Heart right ventricle (tissue), 16 donors: ENCODE data around the gene KCNJ5. TPM values are rescaled to one million over a fixed set of nuclear protein-coding genes. Genes with fewer than 3 reads are reported as not detected.
A peak's percentile ranks its signal among the peaks of the same experiment; 100 is the strongest.
"Not testable (repeated sequence)": the region's sequence is repeated elsewhere in the genome, so short reads cannot be mapped to it uniquely, and the experiment has no call there.

ENCODE experiments used
- ATAC-seq, 8 donors: fragments of 200-7000 bp; cut with Tn5 transposase; one replicate each; pipeline ENCODE4 v1.9.1; 2020; ENCODE audit warnings: mild to moderate bottlenecking in 8 of 8, moderate library complexity in 8 of 8, moderate number of reproducible peaks in 1 of 8
- DNase-seq, 2 donors: peaks; one replicate each; pipeline ENCODE4 v3.0.0-alpha.2; 2020
- H3K27ac ChIP-seq, 10 donors: fragments of 200-600 bp; sonication (generic) in 2 of 10; one replicate each; pipeline versions ENCODE4 v1.5.0 to v1.8.0; 2020 to 2022; ENCODE audit warnings: mild to moderate bottlenecking in 3 of 10
- H3K27me3 ChIP-seq, 7 donors: fragments of 200-600 bp; one replicate each; pipeline ENCODE4 v1.8.0; 2021 to 2022; ENCODE audit warnings: mild to moderate bottlenecking in 2 of 7
- H3K36me3 ChIP-seq, 9 donors: fragments of 200-600 bp; sonication (generic) in 1 of 9; one replicate each; pipeline versions ENCODE4 v1.5.0 to v1.8.0; 2020 to 2022; ENCODE audit warnings: mild to moderate bottlenecking in 2 of 9
- H3K4me1 ChIP-seq, 9 donors: fragments of 200-600 bp; sonication (generic) in 1 of 9; one replicate each; pipeline versions ENCODE4 v1.5.0 to v1.8.0; 2020 to 2022; ENCODE audit warnings: mild to moderate bottlenecking in 4 of 9
- H3K4me3 ChIP-seq, 10 donors: fragments of 200-600 bp; sonication (generic) in 2 of 10; one replicate each; pipeline versions ENCODE4 v1.5.0 to v1.8.0; 2020 to 2022; ENCODE audit warnings: mild to moderate bottlenecking in 7 of 10, moderate library complexity in 2 of 10
- H3K9me3 ChIP-seq, 11 donors: fragments of 200-600 bp in 10 of 11; sonication (generic) in 2 of 11; one replicate each; pipeline versions ENCODE4 v1.5.0 to v1.8.0; 2013 to 2022; ENCODE audit warnings: mild to moderate bottlenecking in 2 of 11, control low read depth in 1 of 11, moderate library complexity in 1 of 11
- WGBS, 2 donors: extraction: QIAGEN DNeasy Blood & Tissue Kit; methylation state at CpG; one replicate each; pipeline ENCODE4 v1.1.7; 2013; ENCODE audit warnings: inconsistent platforms in 1 of 2; 5-methylcytosine and 5-hydroxymethylcytosine counted together
- intact Hi-C, 10 donors: fragments of 100-400 bp; cut with DNase I; formaldehyde crosslinking; loops; one replicate each; pipeline versions ENCODE4 v1.11.1 to v1.14.2; 2022
- polyA plus RNA-seq, 2 donors: library from polyadenylated mRNA; stranded (reverse); fragments of 200-250 nt; gene quantifications; one replicate each; pipeline ENCODE4 v1.2.3, GENCODE V29; 2013
- total RNA-seq, 10 donors: library from RNA; stranded (reverse); fragmentation: NEBNext Ultra II Directional in 3 of 10; extraction: Animal tissue kit (Norgen Biotek cat#: 25700) in 3 of 10; gene quantifications; one replicate each; pipeline versions ENCODE4 v1.2.1 to v1.2.4, GENCODE V29; 2021 to 2023
- TF ChIP-seq, protein P1 (sequence below), 9 donors: fragments of 200-600 bp; sonication (generic) in 2 of 9; IDR thresholded peaks; one replicate each; pipeline versions ENCODE4 v1.5.0 to v1.8.0; 2021 to 2022; ENCODE audit warnings: antibody characterized with exemption in 9 of 9, mild to moderate bottlenecking in 5 of 9, moderate library complexity in 1 of 9
- donor health status: Arrhythmogenic right ventricular cardiomyopathy.
- donor health status: ischemic (EF 13 %, LVEDD 7.1; RV severe dilation, severe dysfunction).
- donor health status: healthy with polysubstance abuse.
- donor health status: DM: no; HTN: yes; CAD: no.
- donor health status: DM: no; HTN: no; CAD: no.
- donor health status: ischemic (EF 25% LVEDD 6.9; RV normal size, moderate dysfunction).
- donor health status: ischemic (EF 25% LVEDD 5.7; RV mildly dilated, moderate dysfunction).
- donor health status: healthy.
- donor health status: DM: yes; HTN: yes; CAD: no.
- donor health status: Ischemic cardiomyopathy.
- donor health status: ischemic (EF 35%, LVEDD 5.7; RV mildly dilated, moderate dysfunction).
- donor health status: nonischemic (EF 11% LVEDD 7.7; RV severe dilation, severe dysfunction).
- donor health status: DM: yes; HTN: yes; CAD: no.
- donor health status: PGD.
- donor health status: ischemic (EF 29% LVEDD 5.4; RV normal size, mild dysfunction).
- donor health status: nonischemic (EF 23%, LVEDD 6.1; RV moderate dilation, normal function).

Gene KCNJ5
- total and polyA plus RNA-seq, 12 donors, result 1.2 to 32.1 (median 8.1) TPM

DNA sequence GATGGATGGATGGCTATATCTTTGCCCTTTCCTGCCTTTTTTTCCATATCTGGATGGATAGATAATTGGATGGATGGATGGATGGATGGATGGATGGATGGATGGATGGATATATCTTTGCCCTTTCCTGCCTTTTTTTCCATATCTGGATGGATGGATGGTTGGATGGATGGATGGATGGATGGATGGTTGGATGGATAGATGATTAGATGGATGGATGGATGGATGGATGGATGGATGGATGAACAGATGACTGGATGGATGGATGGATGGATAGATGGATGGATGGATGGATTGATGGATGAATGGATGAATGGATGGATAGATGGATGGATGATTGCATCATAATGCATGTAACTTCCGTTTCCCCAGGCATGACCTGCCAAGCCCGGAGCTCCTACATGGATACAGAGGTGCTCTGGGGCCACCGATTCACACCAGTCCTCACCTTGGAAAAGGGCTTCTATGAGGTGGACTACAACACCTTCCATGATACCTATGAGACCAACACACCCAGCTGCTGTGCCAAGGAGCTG is 24.9 kb downstream of the KCNJ5 start:
- H3K36me3 ChIP-seq, result no peaks in the 10 kb centered on the region
- TF ChIP-seq, protein P1, sequence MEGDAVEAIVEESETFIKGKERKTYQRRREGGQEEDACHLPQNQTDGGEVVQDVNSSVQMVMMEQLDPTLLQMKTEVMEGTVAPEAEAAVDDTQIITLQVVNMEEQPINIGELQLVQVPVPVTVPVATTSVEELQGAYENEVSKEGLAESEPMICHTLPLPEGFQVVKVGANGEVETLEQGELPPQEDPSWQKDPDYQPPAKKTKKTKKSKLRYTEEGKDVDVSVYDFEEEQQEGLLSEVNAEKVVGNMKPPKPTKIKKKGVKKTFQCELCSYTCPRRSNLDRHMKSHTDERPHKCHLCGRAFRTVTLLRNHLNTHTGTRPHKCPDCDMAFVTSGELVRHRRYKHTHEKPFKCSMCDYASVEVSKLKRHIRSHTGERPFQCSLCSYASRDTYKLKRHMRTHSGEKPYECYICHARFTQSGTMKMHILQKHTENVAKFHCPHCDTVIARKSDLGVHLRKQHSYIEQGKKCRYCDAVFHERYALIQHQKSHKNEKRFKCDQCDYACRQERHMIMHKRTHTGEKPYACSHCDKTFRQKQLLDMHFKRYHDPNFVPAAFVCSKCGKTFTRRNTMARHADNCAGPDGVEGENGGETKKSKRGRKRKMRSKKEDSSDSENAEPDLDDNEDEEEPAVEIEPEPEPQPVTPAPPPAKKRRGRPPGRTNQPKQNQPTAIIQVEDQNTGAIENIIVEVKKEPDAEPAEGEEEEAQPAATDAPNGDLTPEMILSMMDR (IDR thresholded peaks at IDR 0.05), result no peak
- peaks cover 0 to 5% (median 0%) of the 10 kb centered on the region in 7 donors for H3K27me3 ChIP-seq
- ATAC-seq, result no peak
- intact Hi-C loops, result no loop called here
- no peak for DNase-seq
- H3K4me3 ChIP-seq, result no peak overlapping the region
- no peak overlapping the region for H3K27ac ChIP-seq
- peaks cover 0 to 16% (median 5%) of the 10 kb centered on the region in 9 donors for H3K4me1 ChIP-seq
- H3K9me3 ChIP-seq, result no peaks in the 10 kb centered on the region
- WGBS, 2 donors, result 60 to 79% methylated on average over 3 of the region's 3 CpGs

DNA sequence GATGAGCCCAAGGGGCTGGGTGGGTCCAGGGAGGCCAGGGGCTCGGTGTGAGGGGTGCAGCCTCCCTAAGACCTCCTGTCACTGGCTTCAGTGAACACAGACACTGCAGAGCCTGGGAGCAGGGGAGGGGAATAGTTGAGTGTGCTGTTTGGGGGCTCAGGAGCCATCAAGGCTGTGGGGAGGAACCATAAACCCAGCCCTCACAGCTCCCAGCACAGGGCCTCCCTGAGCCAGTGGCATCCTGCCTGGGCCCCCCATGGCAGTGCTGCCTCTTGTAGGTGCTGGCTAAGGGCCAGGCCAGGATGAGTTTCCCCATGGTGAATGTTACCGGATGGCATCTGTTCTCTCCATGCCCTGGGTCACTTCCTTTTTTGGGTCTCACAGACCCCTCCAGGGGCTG is 25.5 kb downstream of the KCNJ5 start:
- no peaks in the 10 kb centered on the region for H3K9me3 ChIP-seq
- intact Hi-C loops, result no loop called here
- no peak overlapping the region for H3K4me3 ChIP-seq
- H3K4me1 ChIP-seq, result peaks cover 0 to 16% (median 5%) of the 10 kb centered on the region in 9 donors
- TF ChIP-seq, protein P1 (IDR thresholded peaks at IDR 0.05), result no peak
- peak in 1 of 8 donors; percentile 5 for ATAC-seq
- no peak for DNase-seq
- no peaks in the 10 kb centered on the region for H3K36me3 ChIP-seq
- H3K27me3 ChIP-seq, result peaks cover 0 to 5% (median 0%) of the 10 kb centered on the region in 7 donors
- H3K27ac ChIP-seq, result no peak overlapping the region
- WGBS, 2 donors, result 84% methylated on average over 2 of the region's 2 CpGs

DNA sequence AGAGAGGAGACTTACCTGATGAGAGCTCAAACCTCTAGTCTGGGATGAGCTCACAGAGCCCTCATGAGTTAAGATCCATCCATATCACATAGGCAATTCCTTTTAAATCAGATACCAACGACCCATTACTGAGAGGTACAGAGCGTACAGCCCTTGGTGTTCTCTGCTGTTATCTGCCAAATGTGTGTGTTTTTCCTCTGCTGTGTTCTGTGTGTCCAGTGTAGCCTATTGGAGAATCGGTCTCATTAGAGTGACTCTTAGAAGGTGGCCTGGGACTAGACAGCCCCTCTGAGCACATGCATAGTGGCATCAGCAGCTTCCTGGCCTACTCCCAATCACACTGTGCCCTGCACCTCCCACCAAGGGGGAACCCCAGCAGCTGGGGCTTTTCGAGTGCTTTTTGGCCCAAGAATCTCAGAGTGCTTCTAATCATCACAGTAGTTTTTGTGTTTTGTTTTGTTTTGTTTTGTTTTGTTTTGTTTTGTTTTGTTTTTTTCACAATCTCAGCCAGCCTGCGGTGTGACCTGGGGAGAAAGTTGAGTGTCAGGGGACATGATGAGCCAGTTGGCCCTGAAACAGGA is 26.1 kb downstream of the KCNJ5 start:
- Histone ChIP-seq H3K9me3 (no peaks in the 10 kb centered on the region), H3K27me3 (peaks cover 0 to 5% (median 0%) of the 10 kb centered on the region in 7 donors), H3K4me3 (no peak overlapping the region), H3K4me1 (peaks cover 0 to 16% (median 5%) of the 10 kb centered on the region in 9 donors), H3K36me3 (no peaks in the 10 kb centered on the region), H3K27ac (no peak overlapping the region)
- ATAC-seq, result peak in 1 of 8 donors; percentile 80
- DNase-seq, result no peak
- TF ChIP-seq, protein P1 (IDR thresholded peaks at IDR 0.05), result no peak
- 41 to 57% methylated on average over 5 of the region's 5 CpGs for WGBS, 2 donors
- intact Hi-C loops, result no loop called here

DNA sequence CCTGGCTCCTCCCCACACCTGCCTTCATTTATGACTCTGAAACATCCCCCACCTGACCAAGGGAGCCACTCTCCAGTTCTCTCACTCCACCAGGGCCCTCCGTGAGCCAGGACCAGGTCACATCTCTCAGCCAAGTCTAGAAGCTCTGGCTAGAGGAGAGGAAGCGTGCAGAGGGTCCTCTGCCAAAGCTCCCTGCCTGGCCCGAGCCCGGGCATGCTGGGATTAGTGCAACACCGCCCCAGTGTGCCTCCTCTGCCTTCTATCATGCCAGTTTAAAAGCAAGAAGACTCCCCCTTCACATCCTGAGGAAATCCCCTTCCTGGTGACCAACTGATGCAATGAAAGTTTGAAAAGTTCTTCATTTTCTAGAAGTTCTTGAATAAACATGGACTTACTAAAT is 28.1 kb downstream of the KCNJ5 start:
- WGBS, 2 donors, result 63 to 84% methylated on average over 5 of the region's 5 CpGs
- TF ChIP-seq, protein P1 (IDR thresholded peaks at IDR 0.05), result no peak

DNA sequence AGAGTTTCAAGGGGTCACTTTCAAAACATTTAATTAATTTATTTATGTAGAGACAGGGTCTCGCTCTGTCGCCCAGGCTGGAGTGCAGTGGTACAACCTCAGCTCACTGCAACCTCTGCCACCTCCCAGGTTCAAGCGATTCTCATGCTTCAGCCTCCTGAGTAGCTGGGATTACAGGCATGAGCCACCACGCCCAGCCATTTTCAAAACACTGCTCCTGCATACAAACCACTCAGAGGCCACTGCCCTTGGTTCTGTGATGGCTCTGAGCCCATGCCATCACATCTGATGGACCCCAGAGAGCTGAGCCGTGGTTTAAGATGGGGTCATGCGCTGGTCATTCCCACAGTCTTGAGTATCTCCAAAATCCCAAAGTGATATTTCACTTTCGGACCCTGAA is 28.5 kb downstream of the KCNJ5 start:
- WGBS, 2 donors, result 78 to 85% methylated on average over 7 of the region's 7 CpGs
- H3K27me3 ChIP-seq, DNase-seq, H3K36me3 ChIP-seq, H3K27ac ChIP-seq, H3K4me3 ChIP-seq, ATAC-seq, intact Hi-C loops, H3K9me3 ChIP-seq: not testable (repeated sequence)
- H3K4me1 ChIP-seq, result peaks cover 0 to 16% (median 2%) of the 10 kb centered on the region in 9 donors

More for the DNA sequence above, 28.1 kb downstream of the KCNJ5 start:
- Histone ChIP-seq H3K36me3 (no peaks in the 10 kb centered on the region), H3K9me3 (no peaks in the 10 kb centered on the region), H3K4me1 (peaks cover 0 to 16% (median 5%) of the 10 kb centered on the region in 9 donors), H3K4me3 (no peak overlapping the region), H3K27me3 (peaks cover 0 to 5% (median 0%) of the 10 kb centered on the region in 7 donors), H3K27ac (no peak overlapping the region)
- peak in 2 of 8 donors; percentile 40 to 57 for ATAC-seq
- intact Hi-C loops, result no loop called here
- DNase-seq, result no peak
